ENCODE data around the gene GJB3.

DNA sequence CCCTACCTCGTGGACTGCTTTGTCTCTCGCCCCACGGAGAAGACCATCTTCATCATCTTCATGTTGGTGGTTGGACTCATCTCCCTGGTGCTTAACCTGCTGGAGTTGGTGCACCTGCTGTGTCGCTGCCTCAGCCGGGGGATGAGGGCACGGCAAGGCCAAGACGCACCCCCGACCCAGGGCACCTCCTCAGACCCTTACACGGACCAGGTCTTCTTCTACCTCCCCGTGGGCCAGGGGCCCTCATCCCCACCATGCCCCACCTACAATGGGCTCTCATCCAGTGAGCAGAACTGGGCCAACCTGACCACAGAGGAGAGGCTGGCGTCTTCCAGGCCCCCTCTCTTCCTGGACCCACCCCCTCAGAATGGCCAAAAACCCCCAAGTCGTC is 13.8 kb downstream of the GJB3 start:
- no peak for TF ChIP-seq GATA2 (IDR thresholded peaks at IDR 0.05; ENCODE audit: low read depth, low read length)
- no peak for TF ChIP-seq GATA3 (IDR thresholded peaks at IDR 0.05; ENCODE audit: low read depth, low read length)
